ENCODE data around the gene TSPAN4. TPM values are rescaled to one million over a fixed set of nuclear protein-coding genes. Genes with fewer than 3 reads are reported as not detected.

TSPAN4 gene
- total and polyA plus RNA-seq, 12 donors = 22.2 to 66.5 (median 29.5) TPM

DNA sequence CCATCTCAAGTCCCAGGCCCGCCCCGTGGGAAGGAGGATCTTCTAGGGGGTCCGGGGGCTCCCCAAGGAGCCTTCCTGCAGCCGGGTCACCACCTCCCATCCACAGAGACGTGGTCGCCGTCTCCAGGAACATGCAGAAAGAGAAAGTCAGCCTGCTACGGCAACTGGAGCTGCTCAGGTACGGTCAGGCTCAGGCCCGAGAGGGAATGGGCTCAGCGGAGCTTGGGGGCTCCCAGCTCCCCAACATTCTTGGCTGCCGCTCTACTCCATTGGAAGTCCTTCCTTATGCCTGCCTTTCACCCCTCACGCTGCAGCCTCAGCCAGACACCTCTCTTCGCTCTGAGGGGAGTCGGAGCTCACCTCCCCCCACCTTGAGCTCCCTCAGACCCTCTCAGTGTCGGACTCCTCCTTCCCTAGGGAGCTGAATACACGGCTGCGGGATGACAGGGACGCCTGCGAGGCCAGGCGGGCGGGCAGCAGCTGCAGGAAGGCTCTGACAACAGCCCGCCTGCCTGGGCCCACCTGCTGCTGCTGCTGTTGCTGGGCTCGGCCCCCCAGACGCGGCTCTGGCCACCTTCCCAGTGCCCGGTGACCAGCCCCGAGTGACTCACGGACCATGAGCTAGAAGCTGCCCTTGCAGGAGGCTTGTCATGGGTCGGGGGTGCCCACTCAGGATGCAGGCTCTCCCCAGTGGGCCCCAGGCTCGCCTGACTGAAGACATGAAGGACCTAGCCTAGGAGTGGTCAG lies 11.4 kb upstream of the TSPAN4 start:
- Histone ChIP-seq H3K36me3 (peaks cover 0 to 7% (median 2%) of the 10 kb centered on the region in 9 donors), H3K27ac (peak overlapping the region in 2 of 10 donors; percentile 85 to 97), H3K27me3 (peaks cover 0 to 62% (median 0%) of the 10 kb centered on the region in 7 donors), H3K4me1 (peaks cover 40 to 92% (median 83%) of the 10 kb centered on the region in 9 donors), H3K9me3 (no peaks in the 10 kb centered on the region), H3K4me3 (peak overlapping the region in 5 of 10 donors; percentile 33 to 69 (median 52))
- 73 to 74% methylated on average over 31 of the region's 31 CpGs for WGBS, 2 donors
- no peak for DNase-seq
- TF ChIP-seq, protein P1, sequence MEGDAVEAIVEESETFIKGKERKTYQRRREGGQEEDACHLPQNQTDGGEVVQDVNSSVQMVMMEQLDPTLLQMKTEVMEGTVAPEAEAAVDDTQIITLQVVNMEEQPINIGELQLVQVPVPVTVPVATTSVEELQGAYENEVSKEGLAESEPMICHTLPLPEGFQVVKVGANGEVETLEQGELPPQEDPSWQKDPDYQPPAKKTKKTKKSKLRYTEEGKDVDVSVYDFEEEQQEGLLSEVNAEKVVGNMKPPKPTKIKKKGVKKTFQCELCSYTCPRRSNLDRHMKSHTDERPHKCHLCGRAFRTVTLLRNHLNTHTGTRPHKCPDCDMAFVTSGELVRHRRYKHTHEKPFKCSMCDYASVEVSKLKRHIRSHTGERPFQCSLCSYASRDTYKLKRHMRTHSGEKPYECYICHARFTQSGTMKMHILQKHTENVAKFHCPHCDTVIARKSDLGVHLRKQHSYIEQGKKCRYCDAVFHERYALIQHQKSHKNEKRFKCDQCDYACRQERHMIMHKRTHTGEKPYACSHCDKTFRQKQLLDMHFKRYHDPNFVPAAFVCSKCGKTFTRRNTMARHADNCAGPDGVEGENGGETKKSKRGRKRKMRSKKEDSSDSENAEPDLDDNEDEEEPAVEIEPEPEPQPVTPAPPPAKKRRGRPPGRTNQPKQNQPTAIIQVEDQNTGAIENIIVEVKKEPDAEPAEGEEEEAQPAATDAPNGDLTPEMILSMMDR (IDR thresholded peaks at IDR 0.05) = no peak
- intact Hi-C loops (cut with DNase I) = no loop called here
- ATAC-seq = no peak

DNA sequence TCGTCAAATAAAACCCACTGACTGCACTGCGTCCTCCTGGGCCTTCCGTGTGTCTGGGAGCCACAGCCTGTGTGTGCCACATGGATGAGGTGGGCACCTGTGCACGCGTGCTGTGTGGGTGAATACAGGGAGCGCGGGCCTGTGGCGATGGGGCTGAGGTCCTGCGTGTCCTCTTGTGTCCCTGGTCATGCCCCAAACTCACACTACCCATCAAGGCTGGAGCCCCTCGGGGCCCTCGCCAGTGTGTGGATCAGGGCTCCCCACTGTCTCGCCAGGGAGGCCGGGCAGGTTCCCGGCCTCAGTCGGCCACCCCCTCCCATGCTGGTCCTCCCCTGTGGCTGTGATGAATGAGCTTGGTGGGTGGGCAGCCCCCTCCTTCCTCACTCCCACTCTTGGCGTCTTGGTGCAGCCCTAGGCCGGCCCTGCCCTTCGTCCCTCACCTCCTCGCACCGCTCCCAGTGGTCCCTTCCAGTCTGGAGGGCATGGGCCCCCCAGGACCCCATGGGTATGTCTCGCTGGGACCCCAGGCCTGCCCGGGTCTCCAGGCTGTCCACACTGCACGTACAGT lies 10.6 kb upstream of the TSPAN4 start:
- Histone ChIP-seq H3K9me3 (no peaks in the 10 kb centered on the region), H3K4me1 (peaks cover 39 to 92% (median 86%) of the 10 kb centered on the region in 9 donors), H3K4me3 (peak overlapping the region in 9 of 10 donors; percentile 55 to 91 (median 75)), H3K27ac (peak overlapping the region; percentile 73 to 99 (median 95)), H3K36me3 (peaks cover 0 to 15% (median 10%) of the 10 kb centered on the region in 9 donors), H3K27me3 (peaks cover 0 to 54% (median 0%) of the 10 kb centered on the region in 7 donors)
- 74 to 76% methylated on average over 23 of the region's 23 CpGs for WGBS, 2 donors
- TF ChIP-seq, protein P1 (IDR thresholded peaks at IDR 0.05) = no peak
- DNase-seq (no peak), ATAC-seq (no peak)
- intact Hi-C loops (cut with DNase I) = no loop called here

DNA sequence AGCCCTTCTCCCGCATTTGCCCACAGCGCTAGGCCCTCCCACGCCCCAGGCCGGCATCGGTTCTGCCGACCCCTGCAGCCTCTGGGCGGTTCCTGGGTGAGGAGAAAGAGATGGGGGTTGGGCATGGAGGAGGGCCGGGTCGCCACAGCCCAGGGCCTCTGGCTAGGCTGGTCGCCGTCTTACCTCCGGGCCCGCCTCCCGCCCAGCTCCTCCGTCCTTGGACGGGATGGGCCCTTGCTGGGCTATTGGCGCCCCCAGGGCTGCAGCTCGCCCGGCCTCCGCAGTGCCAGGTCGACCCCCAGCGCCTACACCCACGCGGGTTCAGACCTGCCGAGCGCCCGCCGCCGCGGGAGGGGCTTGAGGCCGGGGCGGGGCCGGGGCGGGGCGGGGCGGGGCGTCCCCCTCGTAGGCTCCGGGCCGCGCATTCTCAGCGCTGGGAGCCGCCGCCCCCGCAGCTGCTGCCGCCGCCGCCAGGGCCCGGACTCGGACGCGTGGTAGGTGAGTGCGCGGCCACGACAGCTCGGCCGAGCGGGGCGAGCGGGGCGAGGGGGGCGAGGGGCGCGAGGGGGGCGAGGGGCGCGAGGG lies 10.0 kb upstream of the TSPAN4 start, which contains the start of gene CD151:
TSS of gene CD151 (plus strand) at position 424 of the 585 bp plus-strand sequence. CDS start 3,118 bp downstream, outside the sequence.
- Histone ChIP-seq H3K36me3 (peaks cover 0 to 20% (median 16%) of the 10 kb centered on the region in 9 donors), H3K4me3 (peak within 1 kb of the TSS; percentile 36 to 91 (median 79)), H3K9me3 (no peaks in the 10 kb centered on the region), H3K4me1 (peaks cover 37 to 93% (median 87%) of the 10 kb centered on the region in 9 donors), H3K27me3 (peaks cover 0 to 48% (median 0%) of the 10 kb centered on the region in 7 donors), H3K27ac (peak within 1 kb of the TSS; percentile 73 to 99 (median 96))
- TF ChIP-seq, protein P1 (IDR thresholded peaks at IDR 0.05) = peak in 1 of 9 donors; percentile 28
- intact Hi-C loops (cut with DNase I) = no loop called here
- ATAC-seq (peak in 7 of 8 donors; percentile 3 to 42 (median 24)), DNase-seq (peak in 1 of 2 donors; percentile 60)
- WGBS, 2 donors = 1 to 2% methylated on average over 43 to 59 of the region's 67 CpGs

Data from heart right ventricle (tissue), 16 donors.